Measurements from ENCODE around the gene CDH23.

Gene CDH23

DNA sequence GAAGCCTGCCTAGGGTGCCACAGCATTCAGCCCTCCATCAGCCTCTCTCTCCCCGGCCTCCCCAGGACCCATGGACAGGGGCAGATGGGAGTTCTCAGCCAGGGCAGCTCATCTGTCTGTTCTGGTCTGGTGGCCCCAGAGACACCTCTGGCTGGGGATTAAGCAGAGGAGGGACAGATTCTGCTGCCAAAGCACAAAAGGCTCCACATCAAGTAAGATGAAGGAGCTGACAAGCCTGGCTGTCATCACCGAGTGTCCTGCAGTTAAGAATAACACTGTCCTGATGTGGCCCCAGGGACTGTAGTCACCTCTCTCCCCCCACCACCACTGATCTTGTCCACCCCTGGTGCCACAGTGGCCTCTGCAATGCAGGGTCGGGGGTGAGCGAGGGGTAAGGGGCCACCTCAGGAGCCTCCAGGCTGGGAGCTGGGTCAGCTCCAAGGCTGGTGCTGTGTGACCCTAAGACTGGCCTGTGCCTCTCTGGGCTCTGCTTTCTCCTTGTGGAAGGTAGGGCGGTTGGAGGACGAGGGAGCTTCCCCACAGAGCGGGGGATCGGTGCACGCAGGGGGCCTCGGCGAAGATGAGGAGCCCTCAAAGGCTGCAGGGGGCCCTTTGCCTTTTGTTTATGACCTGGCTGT lies 304.1 kb downstream of the CDH23 start:
- H3K27ac ChIP-seq = no peak overlapping the region
- TF ChIP-seq CTCF (conservative IDR thresholded peaks at IDR 0.05) = no peak

DNA sequence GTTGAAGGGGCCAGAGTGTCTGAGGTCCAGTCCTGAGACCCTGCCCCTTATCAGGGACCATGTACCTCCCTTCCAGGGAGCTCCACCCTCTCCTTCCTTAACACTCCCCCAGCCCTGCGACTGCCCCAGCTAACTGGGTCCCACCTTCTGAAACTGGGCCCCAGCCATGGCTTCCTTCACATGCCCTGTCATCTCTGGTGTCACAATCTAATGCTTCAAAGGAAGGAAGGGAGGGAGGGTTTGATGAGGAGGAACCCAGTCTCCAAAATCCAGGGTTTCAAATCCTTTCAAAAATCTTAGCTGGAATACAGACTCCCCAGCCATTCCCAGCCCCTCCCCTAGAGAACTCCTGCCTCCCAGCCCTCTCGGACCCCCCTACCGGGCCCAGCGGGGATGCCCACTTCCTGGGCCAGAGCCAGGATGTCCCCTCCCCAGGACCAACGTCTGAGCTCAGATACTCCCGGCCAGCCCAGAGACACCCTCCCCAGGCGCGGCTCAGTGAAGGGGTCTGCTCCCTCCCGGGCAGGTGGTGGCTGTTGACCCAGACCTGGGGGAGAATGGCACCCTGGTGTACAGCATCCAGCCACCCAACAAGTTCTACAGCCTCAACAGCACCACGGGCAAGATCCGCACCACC lies 304.9 kb downstream of the CDH23 start:
- H3K27ac ChIP-seq = no peak overlapping the region

GRCh38 chr10:71703577-71703976 lies 306.9 kb downstream of the CDH23 start:
- no peak for TF ChIP-seq CTCF (conservative IDR thresholded peaks at IDR 0.05)
- no peak overlapping the region for H3K27ac ChIP-seq

More for the DNA sequence above, 304.9 kb downstream of the CDH23 start:
- TF ChIP-seq CTCF (conservative IDR thresholded peaks at IDR 0.05) = no peak

- H3K27ac ChIP-seq = no peak overlapping the region
- TF ChIP-seq CTCF (conservative IDR thresholded peaks at IDR 0.05) = no peak
These were observed 308.1 kb downstream of the CDH23 start for GRCh38 chr10:71704816-71705215.

- TF ChIP-seq CTCF (conservative IDR thresholded peaks at IDR 0.05) = no peak
- no peak overlapping the region for H3K27ac ChIP-seq
These were observed 308.9 kb downstream of the CDH23 start for GRCh38 chr10:71705582-71705981.

DNA sequence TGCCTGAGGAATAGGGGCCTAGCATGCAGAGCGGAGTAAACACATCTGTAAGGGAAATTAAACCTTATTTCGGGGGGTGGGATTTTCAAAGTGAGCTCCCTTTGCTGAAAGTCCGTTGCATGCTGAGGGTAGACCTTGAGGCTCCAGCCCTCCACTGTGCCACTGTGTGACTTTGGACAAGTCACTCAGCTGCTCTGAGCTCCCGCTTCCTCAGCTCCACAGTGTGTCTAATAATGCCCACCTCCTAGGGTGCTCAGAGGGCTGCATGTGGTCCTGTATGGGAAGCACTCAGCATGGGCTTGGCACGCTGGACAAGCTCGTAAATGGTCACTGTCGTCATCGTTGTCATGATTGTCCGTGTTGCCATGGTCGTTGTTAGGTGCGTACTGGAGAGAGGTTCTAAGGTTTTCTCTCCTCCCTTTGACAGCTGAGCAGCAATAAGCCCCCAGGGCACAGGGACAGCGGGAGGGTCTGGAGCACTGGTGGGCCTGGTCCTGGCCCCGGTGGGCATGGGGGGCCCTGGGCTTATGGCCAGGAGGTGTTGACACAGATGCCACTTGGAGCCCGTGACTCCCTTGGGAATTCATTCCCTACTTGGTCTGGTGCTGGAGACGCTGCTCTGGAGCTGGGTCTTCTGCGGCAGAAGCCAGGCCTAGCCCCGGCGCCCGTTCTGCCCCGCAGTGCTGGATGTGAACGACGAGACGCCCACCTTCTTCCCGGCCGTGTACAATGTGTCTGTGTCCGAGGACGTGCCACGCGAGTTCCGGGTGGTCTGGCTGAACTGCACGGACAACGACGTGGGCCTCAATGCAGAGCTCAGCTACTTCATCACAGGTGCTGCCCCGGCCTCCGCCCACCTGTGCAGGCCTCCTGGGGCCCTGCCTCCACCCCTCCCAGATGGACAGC lies 309.7 kb downstream of the CDH23 start:
- H3K27ac ChIP-seq = no peak overlapping the region
- TF ChIP-seq CTCF (conservative IDR thresholded peaks at IDR 0.05) = no peak

GRCh38 chr10:71707240-71707789 lies 310.6 kb downstream of the CDH23 start:
- no peak overlapping the region for H3K27ac ChIP-seq
- no peak for TF ChIP-seq CTCF (conservative IDR thresholded peaks at IDR 0.05)

Data from VCaP (cell line).